ENCODE data around the gene SMIM29.
"Not testable (repeated sequence)": the region's sequence is repeated elsewhere in the genome, so short reads cannot be mapped to it uniquely, and the experiment has no call there.

Gene SMIM29

DNA sequence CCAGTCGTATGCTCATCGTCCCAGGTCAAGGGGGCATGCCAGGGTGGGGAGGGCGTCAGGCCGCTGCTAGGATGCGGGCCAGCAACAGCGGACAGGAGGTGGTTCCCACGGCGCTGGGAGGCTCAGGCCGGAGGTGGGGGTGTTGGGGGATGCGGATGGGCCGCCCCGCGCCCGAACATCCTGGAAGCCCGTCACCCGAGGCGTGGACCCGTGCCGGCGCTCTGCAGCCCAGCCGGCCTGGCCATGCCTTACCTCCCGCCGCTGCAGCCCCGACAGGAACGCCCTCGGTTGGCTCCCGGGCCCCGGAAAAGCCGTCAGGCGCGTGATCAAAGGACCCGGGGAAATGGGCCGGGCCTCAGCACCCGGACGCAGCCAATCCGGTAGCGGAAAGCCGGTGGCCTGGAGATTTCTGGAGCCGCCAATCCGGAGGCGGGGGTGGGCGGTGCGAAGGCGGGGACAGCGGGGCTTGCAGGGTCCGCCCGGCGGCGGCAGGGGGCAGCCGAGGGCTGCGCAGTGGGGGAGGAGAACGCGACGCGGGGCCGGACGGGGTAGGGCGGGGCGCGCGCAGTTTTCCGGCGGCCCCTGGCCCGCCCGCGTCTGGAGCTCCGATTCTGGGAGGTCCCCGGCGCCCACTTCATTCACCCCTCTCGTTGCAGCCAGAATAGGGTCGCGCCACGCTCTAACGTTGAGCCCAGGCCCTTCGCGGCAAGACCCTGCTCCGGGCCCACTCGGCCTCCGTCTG, at the start of gene SMIM29:
TSS of gene SMIM29 (minus strand) at position 280 of the 742 bp plus-strand sequence. CDS start 1,215 bp downstream, outside the sequence.
- peak; percentile 97 for DNase-seq (ENCODE audit: low spot score)

- DNase-seq (ENCODE audit: low spot score), result no peak
These were observed 46.9 kb upstream of the SMIM29 start for GRCh38 chr6:34295721-34296120.

- no peak for DNase-seq (ENCODE audit: low spot score)
These were observed 44.1 kb upstream of the SMIM29 start for GRCh38 chr6:34292954-34293353.

DNA sequence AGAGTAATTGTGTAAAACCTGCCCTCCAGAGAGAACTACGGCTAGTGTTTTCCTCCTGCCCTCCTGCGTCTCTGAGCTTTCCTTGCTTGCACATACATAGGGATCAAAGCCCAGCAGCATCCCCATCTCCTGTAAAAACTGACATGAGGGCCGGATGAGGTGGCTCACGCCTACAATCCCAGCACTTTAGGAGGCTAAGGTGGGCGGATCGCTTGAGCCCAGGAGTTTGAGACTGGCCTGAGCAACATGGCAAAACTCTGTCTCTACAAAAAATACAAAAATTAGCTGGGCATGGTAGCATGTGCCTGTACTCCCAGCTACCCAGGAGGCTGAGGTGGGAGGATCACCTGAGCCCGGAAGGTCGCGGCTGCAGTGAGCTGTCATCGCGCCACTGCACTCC, 40.3 kb upstream of the SMIM29 start:
- no peak for DNase-seq (ENCODE audit: low spot score)

GRCh38 chr6:34288581-34288980, 39.8 kb upstream of the SMIM29 start:
- DNase-seq (ENCODE audit: low spot score), result no peak

GRCh38 chr6:34285448-34286164, 36.8 kb upstream of the SMIM29 start:
- DNase-seq (ENCODE audit: low spot score), result peak; percentile 85

- DNase-seq (ENCODE audit: low spot score), result peak; percentile 68
These were observed 36.0 kb upstream of the SMIM29 start for GRCh38 chr6:34284563-34285447.

GRCh38 chr6:34281702-34282334, 33.0 kb upstream of the SMIM29 start:
- no peak for DNase-seq (ENCODE audit: low spot score)

- DNase-seq (ENCODE audit: low spot score), result no peak
These were observed 31.4 kb upstream of the SMIM29 start for GRCh38 chr6:34280216-34280615.

DNA sequence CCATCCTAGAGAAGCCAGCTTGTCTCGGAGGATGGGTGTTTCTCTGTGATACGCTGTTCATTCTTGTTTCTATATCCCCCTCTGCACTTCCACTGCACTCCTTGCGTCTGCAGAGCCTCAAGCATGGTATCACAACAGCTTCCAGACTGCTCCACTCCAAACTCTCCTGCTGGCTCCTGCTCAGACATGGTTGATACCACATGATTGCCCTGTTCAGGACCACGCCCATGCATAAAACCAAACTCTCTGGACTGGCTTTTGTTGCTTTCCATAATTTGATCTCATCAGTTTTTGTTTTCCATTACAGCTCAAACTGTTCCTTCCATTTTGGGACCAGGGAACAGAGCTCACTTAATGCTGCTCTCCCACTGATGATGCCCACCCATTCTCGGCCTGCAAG, 30.0 kb upstream of the SMIM29 start:
- DNase-seq (ENCODE audit: low spot score), result no peak

DNA sequence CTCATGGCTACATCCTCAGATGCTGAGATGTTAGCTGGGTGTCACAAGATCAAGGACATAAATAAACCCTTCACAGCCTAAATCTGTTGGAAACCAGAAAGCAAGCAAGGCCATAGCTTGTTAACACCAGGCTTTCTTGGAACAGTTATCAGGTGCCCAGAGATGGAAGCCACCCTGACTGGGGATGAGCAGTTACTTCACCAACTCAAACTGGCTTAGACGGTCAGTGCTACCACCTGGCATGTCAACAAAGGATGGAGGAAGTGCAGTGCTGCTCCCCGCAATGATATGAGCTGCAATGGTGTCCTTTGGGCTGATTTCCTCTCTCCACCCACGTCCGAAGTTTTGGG, 28.9 kb upstream of the SMIM29 start:
- no peak for DNase-seq (ENCODE audit: low spot score)

DNA sequence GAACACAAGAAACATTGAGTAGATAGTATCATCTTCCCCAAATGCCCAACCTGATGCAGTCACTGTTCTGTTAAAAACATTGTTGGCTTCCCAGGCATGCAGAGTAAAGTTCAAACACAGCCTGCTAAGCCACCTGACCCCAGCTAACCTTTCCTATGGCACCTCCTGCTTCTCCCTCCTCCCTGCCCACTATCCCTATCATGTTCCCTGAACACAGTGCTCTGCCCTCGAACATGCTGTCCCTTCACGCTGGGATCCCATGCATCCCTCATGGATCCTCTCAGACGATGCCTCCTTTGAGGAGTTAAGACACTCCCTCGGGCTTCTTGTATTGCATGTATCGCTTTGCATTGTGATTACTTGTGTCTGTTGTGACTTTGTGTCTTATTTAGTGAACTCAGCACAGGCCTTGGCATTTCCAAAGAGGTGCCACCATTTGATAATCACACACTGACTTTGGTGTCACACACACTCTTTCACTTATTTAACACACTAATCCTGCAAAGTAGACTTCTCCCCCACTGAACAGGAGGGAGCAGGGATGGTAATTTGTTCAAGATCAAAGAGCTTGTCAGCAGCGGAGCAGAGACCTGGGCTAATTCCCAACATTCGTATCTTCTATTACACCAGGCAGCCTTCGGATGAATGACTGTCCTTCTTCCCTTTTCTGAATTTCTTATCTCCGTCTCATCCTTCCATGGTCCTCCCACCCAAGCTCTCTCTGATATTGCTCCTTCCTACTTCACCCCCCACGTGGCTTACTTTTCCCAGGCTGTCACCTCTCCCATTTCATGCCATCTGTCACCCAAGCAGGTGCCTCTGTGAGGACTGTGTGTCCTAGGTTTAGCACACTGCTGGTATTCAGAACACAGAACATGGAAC, 28.3 kb upstream of the SMIM29 start:
- no peak for DNase-seq (ENCODE audit: low spot score)

DNA sequence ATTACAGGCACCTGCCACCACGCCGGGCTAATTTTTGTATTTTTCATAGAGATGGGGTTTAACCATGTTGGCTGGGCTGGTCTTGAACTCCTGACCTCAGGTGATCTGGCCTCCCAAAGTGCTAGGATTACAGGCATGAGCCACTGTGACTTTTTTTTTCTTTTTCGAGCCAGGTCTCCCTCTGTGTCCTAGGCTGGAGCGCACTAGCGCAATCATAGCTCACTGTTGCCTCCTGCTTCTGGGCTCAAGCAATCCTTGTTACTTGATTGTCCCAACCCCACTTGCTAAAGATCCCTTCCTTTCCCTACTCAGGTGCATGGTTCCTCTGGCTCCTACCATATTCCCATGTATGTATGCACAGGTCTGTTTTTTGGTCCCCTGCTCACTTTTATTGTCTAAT, 27.4 kb upstream of the SMIM29 start:
- DNase-seq (ENCODE audit: low spot score), result no peak

GRCh38 chr6:34275128-34275804, 26.5 kb upstream of the SMIM29 start:
- no peak for DNase-seq (ENCODE audit: low spot score)

DNA sequence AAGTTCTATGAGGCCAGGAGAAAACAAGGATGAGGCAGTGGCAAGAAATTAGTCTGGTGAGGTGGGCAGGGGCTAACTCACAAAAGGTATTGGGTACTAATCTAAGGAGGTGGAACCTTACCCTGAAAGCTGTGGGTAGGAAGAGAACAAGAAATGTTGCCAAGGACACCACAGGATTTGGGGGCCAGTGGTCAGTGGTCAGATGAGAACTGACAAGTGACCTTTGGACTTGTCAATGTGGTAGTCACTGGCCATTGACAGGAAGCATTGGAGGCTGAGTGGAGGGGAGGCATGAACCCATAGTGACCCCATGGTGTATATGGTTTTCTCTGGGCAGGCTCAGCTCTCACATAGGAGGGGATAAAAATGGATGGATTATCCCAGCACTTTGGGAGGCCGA, 25.3 kb upstream of the SMIM29 start:
- DNase-seq (ENCODE audit: low spot score), result no peak

DNA sequence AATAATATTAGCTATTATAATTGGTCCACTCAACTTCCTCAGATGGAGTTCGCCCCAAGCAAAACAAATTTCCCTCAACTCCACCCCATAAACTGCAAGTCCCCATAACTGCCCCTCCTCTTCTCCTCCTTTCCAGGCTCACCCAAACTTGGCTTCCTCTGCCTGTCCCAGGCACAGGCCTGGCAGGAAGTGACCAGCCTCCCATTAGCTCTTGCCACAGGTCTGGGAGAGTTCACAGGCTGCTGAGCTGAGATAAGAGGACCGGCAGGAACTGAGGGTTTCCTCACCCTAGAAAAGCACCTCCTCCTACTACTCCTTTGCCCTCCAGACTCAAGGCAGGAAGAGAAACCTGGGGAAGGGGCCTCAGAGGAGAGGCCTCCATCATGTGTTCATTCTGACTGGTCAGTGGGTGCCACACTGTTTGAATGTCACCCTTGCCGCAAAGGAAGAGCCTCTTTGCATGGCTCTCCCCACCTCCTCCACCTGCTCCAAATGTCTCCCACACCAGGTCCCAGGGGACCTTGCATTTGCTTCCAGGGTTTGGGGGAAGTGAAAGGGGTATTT, 24.5 kb upstream of the SMIM29 start:
- no peak for DNase-seq (ENCODE audit: low spot score)

DNA sequence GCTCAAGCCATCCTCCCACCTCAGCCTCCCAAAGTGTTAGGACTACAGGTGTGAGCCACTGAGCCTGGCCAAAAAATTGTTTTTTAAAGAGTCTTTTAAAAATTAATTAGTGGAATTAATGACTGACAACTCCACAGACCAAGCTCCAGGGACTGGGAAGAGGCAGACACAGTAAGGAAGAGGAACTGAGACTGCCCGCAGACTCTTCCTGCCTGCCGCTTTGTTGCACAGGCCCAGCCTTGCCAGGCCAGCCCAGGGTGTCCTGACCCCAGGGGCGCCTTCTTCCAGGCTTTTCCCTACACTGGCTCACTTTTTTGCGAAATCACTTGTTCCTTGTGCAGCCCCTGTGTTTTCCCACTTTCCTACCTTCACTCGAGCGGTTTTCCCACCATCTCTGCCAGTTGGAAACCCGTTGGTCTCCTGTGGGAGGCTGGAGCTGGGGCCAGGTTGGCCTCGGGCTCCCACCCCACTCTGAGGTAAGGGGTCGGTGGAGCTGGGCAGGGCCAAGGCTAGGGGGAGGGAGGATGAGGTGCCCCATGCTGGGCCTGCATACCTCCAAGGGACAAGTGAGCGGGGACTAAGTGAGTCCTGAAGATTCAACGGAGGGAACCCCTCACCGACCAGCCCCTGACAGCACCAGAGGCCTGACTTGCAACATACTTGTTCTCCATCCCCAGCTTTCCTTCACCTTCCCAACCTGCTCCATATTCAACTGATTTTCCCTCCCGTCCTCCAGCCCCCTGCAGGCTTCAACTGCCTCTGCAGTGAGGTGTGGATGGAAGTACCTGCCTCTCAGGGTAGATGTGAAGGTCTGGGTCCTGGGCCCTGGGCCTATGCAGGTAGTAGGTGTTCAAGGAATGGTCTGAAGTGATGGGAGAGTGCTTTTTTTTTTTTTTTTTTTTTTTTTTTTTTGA, 23.5 kb upstream of the SMIM29 start:
- DNase-seq (ENCODE audit: low spot score), result no peak

- not testable (repeated sequence) for DNase-seq (ENCODE audit: low spot score)
These were observed 21.0 kb upstream of the SMIM29 start for GRCh38 chr6:34269658-34270341.

GRCh38 chr6:34269132-34269531, 20.3 kb upstream of the SMIM29 start:
- not testable (repeated sequence) for DNase-seq (ENCODE audit: low spot score)

Measured in globus pallidus (tissue), 1 donor.